GM12865 (cell line): ENCODE results near the gene TMPRSS9.

Source experiments
- DNase-seq: peaks from one replicate; pipeline ENCODE4 v3.0.0; 2010; ENCODE audit warnings: low read depth
- H3K4me3 ChIP-seq: 2 replicates; pipeline ENCODE4 v1.5.1; 2011; ENCODE audit warnings: mild to moderate bottlenecking, low read depth, low read length, control low read depth
- TF ChIP-seq, protein P1 (sequence below): IDR thresholded peaks from 2 replicates; pipeline ENCODE4 v1.5.1; 2011; ENCODE audit warnings: low read length, control low read depth, low read depth, inconsistent platforms; ENCODE audit not compliant: insufficient read depth; ENCODE audit errors: missing control alignments

Gene TMPRSS9

DNA sequence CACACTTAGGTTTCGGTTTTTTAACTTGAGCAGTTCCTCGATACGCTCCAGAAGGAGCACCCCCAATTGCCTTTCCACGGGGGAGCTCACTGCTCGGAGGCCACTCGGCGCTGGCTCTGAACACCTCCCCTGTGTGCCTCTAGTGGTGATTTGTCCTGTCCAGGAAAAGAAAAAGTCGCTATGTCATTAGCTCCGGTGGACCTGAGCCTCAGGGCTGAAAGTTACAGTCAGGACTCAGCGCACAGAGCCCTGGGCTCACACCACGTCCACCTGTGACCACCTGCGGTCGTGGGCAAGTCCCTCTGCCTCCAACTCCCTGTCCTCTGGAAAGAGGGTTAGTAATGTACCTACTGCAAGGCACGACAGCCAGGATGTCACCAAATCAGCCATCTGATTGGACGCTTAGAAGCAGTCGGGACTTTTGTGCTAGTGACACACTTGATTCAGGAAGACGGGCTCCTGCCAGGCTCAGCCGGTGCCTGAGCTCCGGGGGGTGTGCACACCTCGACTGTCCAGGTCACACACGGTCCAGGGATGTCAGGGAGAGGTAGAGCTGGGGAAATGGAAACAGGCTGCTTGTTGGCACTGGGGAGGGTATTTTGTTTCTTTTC, 3.9 kb upstream of the TMPRSS9 start:
- H3K4me3 ChIP-seq: no peak overlapping the region
- DNase-seq: no peak
- TF ChIP-seq, protein P1, sequence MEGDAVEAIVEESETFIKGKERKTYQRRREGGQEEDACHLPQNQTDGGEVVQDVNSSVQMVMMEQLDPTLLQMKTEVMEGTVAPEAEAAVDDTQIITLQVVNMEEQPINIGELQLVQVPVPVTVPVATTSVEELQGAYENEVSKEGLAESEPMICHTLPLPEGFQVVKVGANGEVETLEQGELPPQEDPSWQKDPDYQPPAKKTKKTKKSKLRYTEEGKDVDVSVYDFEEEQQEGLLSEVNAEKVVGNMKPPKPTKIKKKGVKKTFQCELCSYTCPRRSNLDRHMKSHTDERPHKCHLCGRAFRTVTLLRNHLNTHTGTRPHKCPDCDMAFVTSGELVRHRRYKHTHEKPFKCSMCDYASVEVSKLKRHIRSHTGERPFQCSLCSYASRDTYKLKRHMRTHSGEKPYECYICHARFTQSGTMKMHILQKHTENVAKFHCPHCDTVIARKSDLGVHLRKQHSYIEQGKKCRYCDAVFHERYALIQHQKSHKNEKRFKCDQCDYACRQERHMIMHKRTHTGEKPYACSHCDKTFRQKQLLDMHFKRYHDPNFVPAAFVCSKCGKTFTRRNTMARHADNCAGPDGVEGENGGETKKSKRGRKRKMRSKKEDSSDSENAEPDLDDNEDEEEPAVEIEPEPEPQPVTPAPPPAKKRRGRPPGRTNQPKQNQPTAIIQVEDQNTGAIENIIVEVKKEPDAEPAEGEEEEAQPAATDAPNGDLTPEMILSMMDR: no peak

DNA sequence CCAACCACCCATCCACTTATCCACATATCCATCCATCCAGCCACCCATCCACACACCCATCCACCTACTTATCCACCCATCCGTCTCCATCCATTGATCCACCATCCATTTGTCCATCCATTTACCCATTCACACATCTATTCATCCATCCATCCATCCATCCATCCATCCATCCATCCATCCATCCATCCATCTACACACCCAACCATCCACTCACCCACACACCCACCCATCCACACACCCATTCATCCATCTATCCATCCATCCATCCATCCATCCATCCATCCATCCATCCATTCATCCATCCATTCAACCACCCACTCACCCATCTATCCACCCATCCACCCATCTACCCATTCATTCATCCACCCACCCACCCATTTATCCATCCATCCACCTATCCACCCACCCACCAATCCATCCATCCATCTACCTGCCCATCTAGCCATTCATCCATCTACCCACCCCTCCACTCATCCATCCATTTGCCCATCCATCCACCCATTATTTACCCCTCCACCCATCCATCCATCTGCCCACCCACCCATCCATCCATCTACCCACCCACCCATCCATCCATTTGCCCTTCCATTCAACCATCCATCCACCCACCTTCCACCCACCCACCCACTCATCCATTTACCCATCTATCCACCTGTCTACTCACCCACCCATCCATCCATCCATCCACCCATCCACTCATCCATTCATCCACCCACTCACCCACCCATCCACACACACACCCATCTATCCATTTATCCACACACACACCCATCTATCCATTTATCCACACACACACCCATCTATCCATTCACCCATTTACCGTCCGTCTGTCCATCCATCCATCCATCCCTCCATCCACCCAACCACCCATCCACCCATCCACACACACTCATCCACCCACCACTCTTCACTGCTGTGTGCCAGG, 2.5 kb upstream of the TMPRSS9 start:
- DNase-seq: no peak
- TF ChIP-seq, protein P1: no peak
- H3K4me3 ChIP-seq: no peak overlapping the region

DNA sequence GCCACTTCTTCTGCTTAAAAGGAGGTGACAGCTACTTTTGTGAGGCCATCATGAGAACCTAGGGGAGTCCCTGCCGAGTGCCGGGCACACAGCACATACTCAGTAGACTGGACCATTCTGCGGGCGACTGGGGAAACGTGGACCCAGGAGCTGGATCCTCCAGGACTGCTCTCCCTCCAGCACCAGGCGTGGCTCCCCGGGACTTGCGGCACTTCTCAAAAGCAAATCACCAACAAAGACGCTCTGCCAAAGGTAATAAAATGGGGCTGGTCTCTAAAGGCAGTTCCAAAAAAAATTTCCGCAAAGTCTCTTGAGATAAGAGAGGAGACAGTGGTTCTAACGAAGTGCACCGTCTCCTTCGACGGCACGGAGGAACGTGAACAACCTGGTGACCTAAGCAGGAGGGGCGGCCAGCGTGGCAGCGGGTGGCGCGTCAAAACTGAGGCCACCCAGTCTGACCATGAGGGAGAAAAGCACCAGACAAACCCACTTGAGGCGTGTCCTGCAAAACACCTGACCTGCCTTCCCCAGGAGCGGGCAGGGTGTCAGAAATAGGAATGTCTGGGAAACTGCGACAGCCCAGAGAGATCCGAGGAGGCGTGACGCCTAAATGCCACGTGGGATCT, 1.4 kb upstream of the TMPRSS9 start:
- TF ChIP-seq, protein P1: no peak
- no peak for DNase-seq
- no peak overlapping the region for H3K4me3 ChIP-seq

DNA sequence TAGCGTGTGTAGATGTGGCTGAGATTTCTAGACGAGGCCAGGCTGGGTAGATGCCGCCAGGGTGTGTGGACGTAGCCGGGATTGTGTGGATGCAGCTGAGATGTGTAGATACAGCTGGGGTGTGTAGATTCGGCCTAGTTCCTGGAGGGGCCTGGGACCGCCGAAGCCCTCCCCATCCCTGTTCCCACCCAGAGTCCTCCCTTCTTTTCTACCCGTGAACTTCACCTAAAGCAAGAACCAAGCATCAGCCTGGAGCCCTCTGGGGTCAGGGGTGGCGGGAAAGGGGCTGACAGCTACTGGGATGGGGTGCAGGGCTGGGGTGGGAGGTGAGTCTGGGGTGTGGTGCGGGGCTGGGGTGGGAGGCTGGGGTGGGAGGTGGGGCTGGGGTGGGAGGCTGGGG, 768 bp downstream of the TMPRSS9 start:
- H3K4me3 ChIP-seq: no peak overlapping the region
- TF ChIP-seq, protein P1: no peak
- DNase-seq: no peak

DNA sequence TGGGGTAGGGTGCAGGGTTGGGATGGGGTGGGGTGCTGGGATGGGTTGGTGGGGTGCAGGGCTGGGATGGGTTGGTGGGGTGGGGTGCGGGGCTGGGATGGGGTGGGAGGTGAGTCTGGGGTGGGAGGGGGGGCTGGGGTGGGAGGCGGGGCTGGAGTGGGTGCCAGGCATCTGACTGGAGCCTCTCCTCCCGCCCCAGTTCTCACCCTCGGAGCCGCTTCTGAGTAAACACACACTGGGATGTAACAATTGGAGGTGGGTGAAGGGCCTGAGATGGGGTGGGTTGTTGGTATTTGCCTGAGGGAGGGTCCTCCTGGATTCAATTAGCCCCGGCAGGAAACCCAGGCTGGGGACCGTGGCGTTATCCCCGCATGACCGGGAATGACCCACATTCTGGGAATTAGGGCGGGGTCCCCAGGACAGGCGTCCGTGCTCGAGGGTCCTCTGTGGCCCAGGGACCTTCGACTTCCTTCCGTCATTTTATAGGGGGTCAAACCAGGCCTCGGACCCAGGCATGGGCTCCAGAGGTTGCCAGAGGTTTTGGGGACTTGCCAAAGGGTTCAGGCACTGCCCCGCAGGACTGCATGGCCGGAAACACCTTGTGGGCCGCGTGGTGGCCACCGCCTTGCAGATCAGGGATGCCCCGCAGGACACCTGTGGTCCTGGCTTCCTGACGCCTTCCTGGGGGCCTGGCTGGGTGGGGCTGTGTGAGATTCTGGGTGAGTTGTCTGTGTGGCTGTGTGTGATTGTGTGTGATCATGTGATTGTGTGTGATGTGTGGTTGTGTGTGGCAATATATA, 1.4 kb downstream of the TMPRSS9 start:
- DNase-seq: no peak
- H3K4me3 ChIP-seq: no peak overlapping the region
- TF ChIP-seq, protein P1: no peak

DNA sequence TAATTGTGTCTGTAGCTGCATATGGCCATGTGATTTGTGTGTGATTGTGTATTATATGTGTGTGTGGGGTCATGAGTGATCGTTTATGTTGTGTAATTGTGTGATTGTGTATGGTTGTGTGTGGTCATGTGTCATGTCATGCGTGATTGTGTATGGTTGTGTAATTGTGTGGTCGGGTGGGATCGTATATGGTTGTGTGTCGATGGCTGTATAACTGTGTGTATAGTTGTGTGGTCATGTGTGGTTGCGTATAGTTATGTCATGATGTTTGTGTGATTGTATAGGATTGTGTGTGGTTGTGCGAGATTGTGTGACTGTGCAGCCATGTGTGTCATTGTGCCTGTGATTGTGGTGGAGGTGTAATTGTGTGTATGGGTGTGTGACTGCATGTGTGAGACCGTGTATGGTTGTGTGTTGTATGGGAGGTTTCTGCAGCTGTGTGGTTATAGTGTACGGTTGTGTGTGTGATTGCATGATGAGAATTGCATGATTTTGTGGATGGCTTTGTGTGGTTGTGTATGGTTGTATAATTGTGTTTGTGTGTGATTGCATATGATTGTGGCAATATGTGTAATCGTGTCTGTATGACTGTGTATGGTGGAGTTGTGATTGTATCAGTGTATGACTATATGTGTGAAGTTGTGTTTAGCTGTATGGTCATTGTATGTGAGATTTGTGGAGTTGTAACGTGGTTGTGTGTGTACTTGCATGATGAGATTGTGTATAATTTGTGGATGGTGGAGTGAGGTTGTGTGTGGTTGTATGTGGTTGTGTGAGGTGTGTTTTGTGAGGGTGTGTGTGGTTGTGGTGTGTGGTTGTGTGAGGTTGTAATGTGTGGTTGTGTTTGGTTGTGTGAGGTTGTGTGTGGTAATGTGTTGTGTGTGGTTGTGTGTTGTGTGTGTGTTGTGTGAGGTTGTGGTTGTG, 2.2 kb downstream of the TMPRSS9 start:
- TF ChIP-seq, protein P1: no peak
- DNase-seq: no peak
- H3K4me3 ChIP-seq: no peak overlapping the region
